EH (cell line): ENCODE measurements around the gene PKN2.
"Not testable (repeated sequence)": the region's sequence is repeated elsewhere in the genome, so short reads cannot be mapped to it uniquely, and the experiment has no call there.

Experiments
- DNase-seq: peaks from one replicate; pipeline ENCODE4 v3.0.0-alpha.2; 2015; ENCODE audit warnings: low read depth

Gene PKN2

DNA sequence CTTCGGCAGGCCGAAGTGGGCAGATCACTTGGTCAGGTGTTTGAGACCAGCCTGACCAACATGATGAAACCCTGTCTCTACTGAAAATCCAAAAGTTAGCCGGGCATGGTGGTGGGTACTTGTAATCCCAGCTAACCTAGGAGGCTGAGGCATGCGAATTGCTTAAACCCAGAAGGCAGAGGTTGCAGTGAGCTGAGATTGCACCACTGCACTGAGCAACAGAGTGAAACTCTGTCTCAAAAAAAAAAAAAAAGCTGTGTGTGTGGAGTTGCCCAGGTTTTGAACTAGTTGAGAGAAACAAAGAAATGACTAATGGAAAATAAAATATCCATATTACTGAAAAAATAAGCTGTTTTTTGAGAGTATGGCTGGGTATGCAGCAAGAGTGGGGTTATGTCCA, 107.1 kb downstream of the PKN2 start:
- DNase-seq, result no peak

DNA sequence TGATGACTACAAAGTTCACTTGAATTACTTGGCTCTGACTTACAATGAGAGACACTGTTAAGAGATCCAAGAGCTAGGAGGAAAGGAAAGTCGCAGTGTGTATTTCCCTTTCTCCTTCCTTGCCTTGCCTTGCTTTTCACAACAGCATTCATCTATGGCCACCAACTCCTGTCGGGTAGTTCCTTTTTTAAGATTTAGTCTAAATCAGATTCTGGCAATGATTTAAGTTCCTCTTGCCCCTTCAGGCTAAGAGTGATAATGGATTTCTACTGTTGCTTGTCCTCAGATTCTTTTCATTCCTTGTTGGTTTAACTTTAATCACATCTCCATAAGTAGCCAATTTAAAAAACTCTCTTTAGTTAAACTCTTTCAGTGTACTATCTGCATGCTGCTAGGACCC, 115.4 kb downstream of the PKN2 start:
- DNase-seq, result peak; percentile 48

DNA sequence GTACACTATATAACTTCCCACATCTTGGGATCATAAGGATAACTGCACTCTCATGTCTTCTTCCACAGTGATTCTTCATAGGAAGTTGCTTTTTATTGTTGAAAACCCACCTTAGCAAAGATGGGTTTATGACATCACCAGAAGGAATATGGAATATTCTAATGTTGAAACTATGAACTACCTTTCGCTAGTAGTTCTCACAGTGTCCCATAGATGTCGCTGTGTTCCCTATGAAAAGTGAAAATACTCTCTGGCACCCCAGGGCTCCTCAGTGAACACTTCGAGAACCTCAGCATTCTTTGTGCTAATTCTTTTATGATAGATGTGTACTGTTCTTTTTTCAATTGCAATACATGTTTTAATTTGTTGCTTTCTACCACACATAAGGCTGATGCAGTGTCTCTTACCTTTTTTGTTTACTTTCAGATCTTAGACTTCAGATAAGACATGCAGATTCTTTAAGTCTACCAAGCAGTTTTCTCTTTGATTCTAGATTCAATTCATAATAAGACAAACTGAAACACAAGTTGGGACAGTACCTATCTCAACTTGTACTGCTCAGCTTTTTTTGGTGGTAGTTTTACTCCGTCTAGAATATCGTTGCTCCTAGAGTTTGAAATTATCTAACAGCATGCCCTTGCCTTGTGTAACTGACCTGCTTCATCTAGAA, 116.4 kb downstream of the PKN2 start:
- DNase-seq, result peak; percentile 49

DNA sequence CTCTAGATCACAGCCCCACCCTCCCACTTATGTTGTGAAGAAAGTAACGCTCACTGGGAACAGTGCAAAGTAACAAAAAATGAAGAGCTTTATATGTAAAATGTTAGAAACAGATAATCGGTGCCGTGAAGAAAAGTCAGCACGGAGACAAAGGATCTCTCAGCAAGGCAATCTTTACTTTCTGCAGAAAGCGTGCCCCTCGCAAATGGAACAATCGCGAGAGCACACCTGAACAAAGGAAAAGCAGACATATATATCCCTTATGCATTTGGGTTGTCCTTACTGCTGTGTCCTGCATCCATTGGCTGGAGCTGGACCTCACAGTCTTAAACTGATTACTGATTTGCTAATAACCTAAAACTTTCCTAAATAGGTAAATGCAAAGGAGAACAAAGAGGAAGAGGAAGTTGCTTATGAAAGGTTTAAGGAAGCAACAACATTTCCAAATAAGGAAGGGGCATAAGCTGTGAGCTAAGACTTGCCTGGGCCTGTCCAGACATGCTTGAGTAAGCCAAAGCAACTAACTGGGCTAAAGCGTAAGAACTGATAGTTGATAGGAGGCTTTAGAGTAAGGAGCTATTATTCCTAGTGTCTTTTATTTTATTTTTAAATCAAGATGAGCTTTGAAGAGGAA, 117.6 kb downstream of the PKN2 start:
- peak; percentile 46 for DNase-seq

DNA sequence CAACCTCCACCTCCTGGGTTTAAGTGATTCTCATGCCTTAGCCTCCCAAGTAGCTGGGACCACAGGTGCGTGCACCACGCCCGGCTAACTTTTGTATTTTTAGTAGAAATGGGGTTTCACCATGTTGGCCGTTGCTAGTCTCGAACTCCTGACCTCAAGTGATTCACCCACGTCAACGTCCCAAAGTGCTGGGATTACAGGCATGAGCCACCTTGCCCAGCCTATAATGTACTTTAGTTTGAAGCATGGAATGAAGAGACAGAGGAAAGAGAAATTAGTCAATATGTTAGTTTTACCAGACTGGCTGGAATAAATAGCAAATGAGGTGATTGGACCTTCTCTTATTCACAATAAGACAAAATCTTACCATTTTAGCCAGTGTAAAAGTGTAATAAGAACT, 118.3 kb downstream of the PKN2 start:
- peak; percentile 2 for DNase-seq

DNA sequence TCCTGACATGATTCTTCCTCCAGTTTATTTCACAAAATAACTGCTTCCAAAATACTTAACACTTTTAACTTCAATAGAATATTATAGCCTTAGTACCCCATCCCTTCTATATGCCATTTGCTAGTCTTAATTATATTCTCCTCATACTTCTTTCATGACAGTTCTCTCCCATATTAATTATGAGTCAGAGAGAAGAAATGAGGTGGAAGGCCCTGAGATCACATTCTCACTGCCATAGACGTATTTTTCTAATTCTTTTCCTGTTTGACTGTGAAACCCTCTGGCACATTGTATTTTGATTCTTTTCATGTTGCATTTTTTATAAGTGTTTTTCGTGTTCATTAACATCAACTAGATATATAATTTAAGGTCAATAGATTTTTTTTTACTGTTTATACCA, 118.9 kb downstream of the PKN2 start:
- peak; percentile 85 for DNase-seq

DNA sequence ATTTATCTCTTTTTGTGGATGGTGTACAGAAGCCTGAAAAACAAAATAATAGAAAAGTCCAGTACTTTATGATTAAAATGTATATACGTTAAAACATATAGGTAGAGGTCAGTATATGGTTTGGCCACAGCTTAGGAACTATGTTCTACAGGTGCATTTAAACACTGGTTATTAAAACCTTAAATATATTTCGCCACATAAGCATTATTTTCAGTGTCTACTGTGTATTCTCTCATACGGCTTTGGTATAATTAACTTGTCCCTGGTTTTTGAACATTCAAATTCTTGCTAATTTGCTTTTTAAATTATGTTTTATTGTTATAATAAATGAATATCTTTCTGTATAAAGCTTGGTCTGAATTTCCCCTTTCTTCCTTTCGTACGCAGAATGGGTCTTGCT, 119.4 kb downstream of the PKN2 start:
- no peak for DNase-seq

DNA sequence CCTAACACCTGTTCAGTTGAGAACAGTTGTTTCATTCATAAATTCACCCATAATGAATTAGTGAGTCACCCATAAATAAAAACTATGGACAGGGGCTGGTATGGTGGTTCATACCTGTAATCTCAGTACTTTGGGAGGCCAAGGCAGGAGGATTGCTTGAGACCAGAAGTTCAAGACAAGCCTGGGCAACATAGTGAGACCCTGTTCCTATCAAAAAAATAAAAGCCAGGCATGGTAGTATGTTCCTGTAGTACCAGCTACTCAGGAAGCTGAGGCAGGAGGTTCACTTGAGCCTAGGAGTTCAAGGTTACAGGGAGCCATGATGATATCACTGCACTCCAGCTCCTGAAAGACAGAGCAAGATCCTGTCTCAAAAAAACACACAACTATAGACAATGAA, 128.3 kb downstream of the PKN2 start:
- no peak for DNase-seq

DNA sequence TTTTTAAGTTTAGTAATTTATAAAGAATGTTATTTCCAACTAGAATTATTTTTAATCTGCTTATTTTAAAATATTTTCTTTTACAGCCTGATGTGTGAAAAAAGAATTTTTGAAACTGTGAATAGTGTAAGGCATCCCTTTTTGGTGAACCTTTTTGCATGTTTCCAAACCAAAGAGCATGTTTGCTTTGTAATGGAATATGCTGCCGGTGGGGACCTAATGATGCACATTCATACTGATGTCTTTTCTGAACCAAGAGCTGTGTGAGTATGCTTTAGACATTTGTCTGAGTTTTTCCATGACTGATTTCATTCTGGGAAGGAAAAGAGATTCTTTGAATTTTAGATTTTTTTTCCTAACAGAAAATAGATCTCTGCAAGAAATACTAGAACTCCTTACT, 129.4 kb downstream of the PKN2 start:
- no peak for DNase-seq

DNA sequence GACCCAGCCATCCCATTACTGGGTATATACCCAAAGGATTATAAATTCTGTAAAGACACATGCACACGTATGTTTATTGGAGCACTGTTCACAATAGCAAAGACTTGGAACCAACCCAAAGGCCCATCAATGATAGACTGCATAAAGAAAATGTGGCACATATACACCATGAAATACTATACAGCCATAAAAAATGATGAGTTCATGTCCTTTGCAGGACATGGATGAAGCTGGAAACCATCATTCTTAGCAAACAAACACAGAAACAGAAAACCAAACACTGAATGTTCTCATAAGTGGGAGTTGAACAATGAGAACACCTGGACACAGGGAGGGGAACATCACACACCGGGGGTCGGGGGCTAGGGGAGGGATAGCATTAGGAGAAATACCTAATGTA, 135.6 kb downstream of the PKN2 start:
- DNase-seq, result not testable (repeated sequence)

DNA sequence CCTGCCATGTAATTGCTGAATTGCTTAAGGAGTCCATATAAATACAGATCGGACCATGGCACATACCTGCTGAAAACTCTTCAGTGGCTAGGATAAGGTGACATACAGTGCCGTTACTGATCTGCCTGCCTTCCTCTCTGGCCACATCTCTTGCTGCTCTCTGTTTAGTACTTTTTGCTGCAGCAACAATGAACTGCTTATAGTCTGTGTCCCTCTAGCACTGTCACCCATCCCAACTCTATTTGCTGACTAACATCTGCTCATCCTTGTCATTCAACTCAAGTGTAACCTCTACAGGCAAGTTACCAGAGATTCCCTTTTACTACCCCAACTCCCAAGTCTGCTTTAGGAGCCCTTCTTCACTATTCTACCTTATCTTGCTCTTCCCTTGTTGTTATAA, 141.6 kb downstream of the PKN2 start:
- no peak for DNase-seq

DNA sequence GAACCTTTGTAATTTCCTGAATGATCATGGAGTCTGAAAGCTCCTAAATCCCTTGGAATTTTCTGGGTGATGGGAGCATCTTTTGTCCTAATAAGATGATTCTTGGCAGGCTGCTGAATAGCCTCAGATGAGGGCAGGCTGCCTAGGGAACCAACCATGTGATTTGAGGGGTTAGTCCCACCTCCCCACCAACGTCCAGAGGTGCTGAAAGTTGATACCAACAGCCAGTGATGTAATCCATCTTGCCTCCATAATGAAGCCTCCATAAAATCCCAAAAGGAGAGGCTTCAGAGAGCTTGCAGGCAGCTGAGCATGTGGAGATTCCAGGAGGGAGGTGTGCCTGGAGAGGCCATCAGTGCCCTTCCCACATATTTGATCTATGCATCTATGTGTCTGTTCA, 163.6 kb downstream of the PKN2 start:
- DNase-seq, result peak; percentile 3

DNA sequence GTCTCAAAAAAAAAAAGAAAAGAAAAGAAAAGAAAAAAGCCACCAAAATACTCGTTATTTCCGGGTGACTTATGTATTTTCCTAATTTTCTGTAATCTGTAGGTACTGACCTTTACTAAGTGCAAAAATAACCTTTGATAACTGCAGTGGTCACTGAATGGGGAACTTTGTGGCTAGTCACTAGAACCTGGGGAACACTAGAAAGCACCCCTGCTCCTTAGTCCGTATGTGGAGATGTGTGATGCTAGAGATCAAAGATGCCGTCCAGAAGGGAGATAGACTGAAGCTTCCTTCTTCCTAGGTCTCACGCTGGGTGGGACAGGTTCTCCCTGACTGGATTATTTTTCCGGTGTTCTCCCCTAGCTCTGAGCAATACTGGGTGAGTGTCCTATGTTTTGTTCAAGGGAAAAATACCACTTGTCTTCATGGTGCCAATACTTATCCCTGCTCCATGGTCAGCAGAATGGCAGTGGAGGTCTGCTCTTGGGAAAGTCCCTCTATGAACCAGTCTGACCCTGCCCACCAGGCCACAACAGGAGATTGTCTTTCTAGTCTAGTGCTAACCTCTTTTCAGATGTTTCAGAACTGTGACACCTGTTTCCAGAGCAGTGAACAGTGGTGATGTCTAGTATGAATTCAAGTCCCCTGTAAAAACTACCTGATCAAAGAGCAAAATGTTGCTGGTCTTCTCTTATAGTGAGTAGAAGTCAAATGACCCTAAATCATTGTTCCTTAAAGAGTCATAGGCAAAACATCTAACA, 167.4 kb downstream of the PKN2 start:
- no peak for DNase-seq

DNA sequence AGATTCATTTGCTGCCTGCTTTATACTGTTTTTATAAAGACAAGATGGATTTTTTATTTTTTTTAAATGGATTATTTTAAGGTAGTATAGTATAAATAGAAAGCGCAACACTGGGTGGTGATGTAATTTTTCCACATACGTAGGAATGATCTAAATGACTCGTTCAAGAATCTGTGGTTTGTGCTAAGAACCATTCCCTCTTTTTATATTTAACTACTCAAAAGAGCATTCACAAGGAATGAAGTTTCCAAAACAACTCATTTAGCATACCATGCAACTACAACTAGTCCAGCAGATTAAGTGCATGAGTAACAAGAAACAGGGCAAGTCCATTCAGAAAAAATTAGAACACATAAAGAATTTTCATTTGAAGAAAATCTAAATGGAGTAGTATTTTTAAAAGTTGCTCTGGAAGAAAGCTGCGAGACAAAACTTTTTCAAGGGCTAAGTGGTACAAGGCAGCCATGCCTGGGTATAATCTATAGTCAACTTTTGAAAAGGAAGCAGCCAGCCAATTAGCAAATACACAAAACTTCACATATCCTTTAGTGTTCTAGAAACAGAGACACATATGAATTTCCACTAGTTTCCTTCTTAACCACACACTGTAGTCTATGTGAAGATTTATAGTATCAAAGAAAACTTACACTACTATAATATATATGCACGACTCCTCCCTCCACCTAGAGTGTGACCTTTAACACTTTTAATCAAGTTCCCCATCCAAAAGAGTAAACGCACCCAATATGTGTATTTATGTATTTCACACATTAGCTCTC, 183.9 kb downstream of the PKN2 start:
- peak; percentile 88 for DNase-seq

DNA sequence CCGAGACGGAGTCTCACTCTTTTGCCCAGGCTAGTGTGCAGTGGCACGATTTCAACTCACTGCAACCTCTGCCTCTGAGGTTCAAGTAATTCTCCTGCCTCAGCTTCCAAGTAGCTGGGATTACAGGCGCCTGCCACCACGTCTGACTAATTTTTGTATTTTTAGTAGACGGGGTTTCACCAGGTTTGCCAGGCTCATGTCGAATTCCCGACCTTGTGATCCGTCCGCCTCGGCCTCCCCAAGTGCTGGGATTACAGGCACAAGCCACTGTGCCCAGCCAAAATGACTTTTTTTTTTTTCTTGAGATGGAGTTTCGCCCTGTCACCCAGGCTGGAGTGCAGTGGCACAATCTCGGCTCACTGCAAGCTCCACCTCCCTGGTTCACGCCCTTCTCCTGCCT, 185.6 kb downstream of the PKN2 start:
- not testable (repeated sequence) for DNase-seq

DNA sequence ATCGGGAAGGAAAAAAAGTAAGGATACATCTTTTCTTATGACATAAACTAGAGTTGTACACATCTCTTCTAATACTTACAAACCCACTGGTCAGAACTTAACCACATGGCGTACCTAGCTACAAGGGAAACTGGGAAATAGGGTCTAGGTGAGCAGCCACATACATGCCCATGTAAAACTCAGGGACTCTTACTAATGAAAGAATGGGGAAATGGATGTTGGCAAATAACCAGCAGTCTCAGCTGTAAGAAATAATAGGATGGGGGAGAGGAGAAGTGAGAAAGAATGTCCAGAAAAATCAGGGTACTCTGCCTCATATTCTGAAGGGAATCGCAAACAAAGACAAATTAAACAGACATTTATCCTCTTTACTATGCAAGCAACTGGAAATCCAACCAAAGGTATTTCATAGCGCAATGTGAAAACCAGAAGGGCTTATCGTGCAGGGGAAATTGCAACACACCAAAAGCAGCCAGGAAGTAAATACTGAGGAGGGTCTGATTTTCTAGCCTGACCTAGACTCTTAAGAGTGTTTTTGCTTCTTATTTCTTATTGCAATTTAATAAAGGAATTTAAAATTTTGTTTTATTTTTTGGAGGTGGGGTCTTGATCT, 189.8 kb downstream of the PKN2 start:
- no peak for DNase-seq

DNA sequence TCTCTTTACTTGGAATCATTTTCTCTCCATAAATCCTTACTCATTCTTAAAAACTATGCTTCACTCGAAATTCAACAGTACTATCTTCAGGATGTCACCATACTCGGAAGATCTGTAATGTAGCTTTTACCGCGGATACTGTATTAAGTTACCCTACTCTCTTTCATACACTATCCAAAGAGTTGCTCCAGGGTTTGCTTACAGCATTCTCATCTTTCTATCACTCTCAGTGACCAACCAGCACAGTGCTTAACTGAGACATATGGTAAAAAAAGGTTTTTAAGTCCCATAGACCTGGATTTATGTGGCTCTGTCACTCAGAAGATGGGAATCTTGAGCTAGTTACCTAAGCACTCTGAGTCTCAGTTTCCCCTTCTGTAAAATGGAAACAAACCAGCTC, 191.5 kb downstream of the PKN2 start:
- DNase-seq, result no peak

DNA sequence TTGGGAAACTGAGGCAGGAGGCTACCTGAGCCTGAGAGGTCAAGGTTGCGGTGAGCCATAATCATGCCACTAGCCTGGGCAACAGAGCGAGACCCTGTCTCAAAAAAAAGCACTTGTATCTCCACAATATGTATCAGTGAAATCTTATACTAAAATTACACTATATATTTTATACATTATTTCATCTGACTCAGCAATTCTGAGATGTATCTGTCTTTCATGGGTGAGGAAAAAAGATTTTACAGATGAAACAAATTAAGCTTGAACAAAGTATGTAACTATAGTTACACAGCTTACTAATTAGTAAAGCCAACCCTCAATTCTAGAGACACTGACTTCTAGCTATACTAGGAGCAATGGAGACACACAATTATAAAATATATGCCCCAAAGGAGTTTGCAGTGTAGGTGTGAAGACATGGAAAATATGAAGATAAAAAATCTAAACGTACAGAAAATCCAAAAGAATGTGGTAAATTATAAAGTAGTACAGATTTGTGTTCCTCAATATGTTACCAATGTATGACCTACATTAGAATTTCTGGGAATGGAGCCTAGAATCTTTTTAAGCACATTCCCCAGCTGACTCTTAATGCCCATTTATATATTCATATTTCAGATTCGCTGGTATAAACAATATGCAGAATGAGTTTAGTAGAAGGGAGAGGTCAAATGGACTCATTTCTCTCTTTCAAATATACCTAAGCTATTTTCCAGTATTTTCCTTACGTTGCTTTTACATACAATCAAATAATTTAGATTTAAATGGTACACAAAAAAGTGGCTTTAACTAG, 192.7 kb downstream of the PKN2 start:
- no peak for DNase-seq

DNA sequence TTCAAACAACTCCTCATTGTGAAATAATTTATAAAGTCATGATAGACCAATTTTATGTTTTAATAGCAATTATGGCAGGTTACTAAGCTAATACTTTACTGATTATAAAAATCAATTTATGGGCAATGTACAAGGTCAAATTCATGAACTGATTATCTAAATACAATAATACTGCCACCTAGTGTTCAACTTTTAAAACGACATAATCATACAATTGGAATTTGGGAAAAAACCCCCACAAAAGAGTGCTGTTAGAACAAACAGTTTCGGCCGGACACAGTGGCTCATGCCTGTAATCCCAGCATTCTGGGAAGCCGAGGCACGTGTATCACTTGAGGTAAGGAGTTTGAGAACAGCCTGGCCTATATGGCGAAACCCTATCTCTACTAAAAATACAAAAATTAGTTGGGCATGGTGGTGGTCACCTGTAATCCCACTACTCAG, 193.3 kb downstream of the PKN2 start:
- DNase-seq, result peak; percentile 50

DNA sequence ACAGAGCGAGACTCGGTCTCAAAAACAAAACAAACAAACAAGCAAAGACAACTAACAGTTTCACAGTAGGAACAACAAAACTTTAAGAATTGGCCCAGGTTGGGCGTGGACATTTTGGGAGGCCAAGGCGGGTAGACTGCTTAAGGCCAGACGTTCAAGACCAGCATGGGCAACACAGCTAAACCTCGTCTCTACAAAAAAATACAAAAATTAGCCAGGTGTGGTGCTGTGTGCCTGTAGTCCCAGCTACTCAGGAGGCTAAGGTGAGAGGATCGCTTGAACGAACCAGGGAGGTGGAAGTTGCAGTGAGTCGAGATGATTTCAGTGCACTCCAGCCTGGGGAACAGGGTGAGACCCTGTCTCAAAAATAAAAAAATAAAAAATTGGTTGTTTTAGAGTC, 193.8 kb downstream of the PKN2 start:
- no peak for DNase-seq

DNA sequence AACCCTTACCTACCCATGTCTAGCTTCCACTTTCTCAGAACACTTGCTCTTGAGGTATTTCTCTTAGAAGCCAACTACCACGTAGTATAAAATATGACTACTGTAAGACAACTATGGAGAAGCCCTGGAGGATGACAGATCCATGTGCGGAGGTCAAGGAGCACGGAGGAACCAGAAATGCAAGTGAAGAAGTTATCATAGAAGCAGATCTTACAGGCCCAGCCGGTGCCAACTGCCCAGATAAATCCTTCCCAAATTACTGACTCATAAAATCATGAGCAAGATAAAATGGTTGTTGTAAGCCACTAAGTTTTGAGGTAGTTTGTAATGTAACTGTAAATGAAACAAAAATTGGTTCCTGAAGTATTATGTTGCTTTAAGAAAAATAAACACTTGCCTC, 194.7 kb downstream of the PKN2 start:
- no peak for DNase-seq
